A549 (cell line): Measurements from ENCODE around the gene CDS1. TPM values are rescaled to one million over a fixed set of nuclear protein-coding genes. Genes with fewer than 3 reads are reported as not detected.

Source experiments
- ATAC-seq, 2 experiments: fragments of 200-7000 bp in 1 of 2; fragments of >200 bp in 1 of 2; cut with Nextera tagmentation in 1 of 2; cut with Tn5 transposase in 1 of 2; 3 replicates each; pipeline versions ENCODE4 v1.8.0 to v1.9.1; 2018 to 2020; ENCODE audit warnings: mild to moderate bottlenecking in 1 of 2, moderate library complexity in 1 of 2
- CTCF ChIA-PET: fragments of 300-600 bp; sonication (Branson Sonifier 250); formaldehyde crosslinking; extraction: SDS; loops from one replicate; lab custom pipeline; 2021; ENCODE audit warnings: antibody characterized with exemption, inconsistent platforms; lab: Yijun Ruan, JAX
- POLR2A ChIA-PET: fragments of 350-600 bp; formaldehyde crosslinking; extraction: SDS; loops from one replicate; lab custom pipeline; 2021; ENCODE audit warnings: antibody characterized with exemption, inconsistent platforms; lab: Yijun Ruan, JAX
- DNase-seq, 2 experiments: peaks; one replicate each; pipeline versions ENCODE4 v3.0.0 to v3.0.0-alpha.2; 2011 to 2016; ENCODE audit warnings: low read depth in 1 of 2, low spot score in 1 of 2
- FAIRE-seq: peaks from 2 replicates; lab custom pipeline; 2011; peaks lifted over from hg19 to GRCh38; lab: Jason Lieb, UNC
- H3K27ac ChIP-seq, 2 experiments: fragments of >200 bp; sonication (Bioruptor Twin); formaldehyde crosslinking; 3 replicates each; pipeline ENCODE4 v1.5.1; 2016 to 2017
- H3K4me1 ChIP-seq: fragments of >200 bp; sonication (Bioruptor Twin); formaldehyde crosslinking; 3 replicates; pipeline ENCODE4 v1.6.1; 2016
- H3K4me2 ChIP-seq: fragments of >200 bp; sonication (Bioruptor Twin); formaldehyde crosslinking; 3 replicates; pipeline ENCODE4 v1.6.1; 2016
- H3K4me3 ChIP-seq: fragments of >200 bp; sonication (Bioruptor Twin); formaldehyde crosslinking; 3 replicates; pipeline ENCODE4 v1.5.1; 2016
- H3K9me3 ChIP-seq: fragments of >200 bp; sonication (Bioruptor Twin); formaldehyde crosslinking; 3 replicates; pipeline ENCODE4 v1.6.1; 2016
- ATOH8 ChIP-seq: fragments of 250-450 bp; sonication (Bioruptor Pico); IDR thresholded peaks from 2 replicates; pipeline ENCODE4 v1.5.0; 2020; ENCODE audit warnings: low read depth, mild to moderate bottlenecking, moderate library complexity
- BHLHE40 ChIP-seq: IDR thresholded peaks from 2 replicates; pipeline ENCODE4 v1.6.1; 2012; ENCODE audit warnings: low read depth, low read length, inconsistent platforms
- CBX2 ChIP-seq: fragments of 200-600 bp; sonication (generic); IDR thresholded peaks from 2 replicates; pipeline ENCODE4 v1.6.1; 2016; ENCODE audit warnings: low read depth, mild to moderate bottlenecking, borderline replicate concordance
- CEBPB ChIP-seq, 2 experiments: fragments of >200 bp in 1 of 2; sonication (Bioruptor Twin) in 1 of 2; formaldehyde crosslinking in 1 of 2; IDR thresholded peaks; 2 replicates each; pipeline ENCODE4 v1.6.1; 2012 to 2016
- CHD2 ChIP-seq: fragments of 150-350 bp; IDR thresholded peaks from 2 replicates; pipeline ENCODE4 v1.6.1; 2014; ENCODE audit warnings: low read length; ENCODE audit not compliant: partially characterized antibody
- CTCF ChIP-seq: fragments of >200 bp; sonication (Bioruptor Twin); formaldehyde crosslinking; IDR thresholded peaks from 3 replicates; pipeline ENCODE4 v1.5.1; 2016
- E2F6 ChIP-seq: IDR thresholded peaks from 2 replicates; pipeline ENCODE4 v1.6.1; 2012; ENCODE audit warnings: low read depth, borderline replicate concordance
- ESRRA ChIP-seq: fragments of 150-350 bp; IDR thresholded peaks from 2 replicates; pipeline ENCODE4 v1.6.1; 2014; ENCODE audit warnings: mild to moderate bottlenecking, low read length, borderline replicate concordance
- FOSB ChIP-seq: fragments of 250-450 bp; sonication (Bioruptor Pico); IDR thresholded peaks from 2 replicates; pipeline ENCODE4 v1.5.0; 2020; ENCODE audit warnings: mild to moderate bottlenecking, moderate library complexity
- FOSL2 ChIP-seq, 2 experiments: fragments of 450-650 bp in 1 of 2; fragments of >200 bp in 1 of 2; sonication (Bioruptor Twin) in 1 of 2; formaldehyde crosslinking; IDR thresholded peaks; 2 replicates each; pipeline versions ENCODE4 v1.5.0 to v1.6.1; 2016 to 2020; ENCODE audit warnings: mild to moderate bottlenecking in 1 of 2, moderate library complexity in 1 of 2
- FOXS1 ChIP-seq: fragments of 250-450 bp; sonication (Bioruptor Pico); IDR thresholded peaks from 2 replicates; pipeline ENCODE4 v1.5.0; 2020; ENCODE audit warnings: mild to moderate bottlenecking, moderate library complexity
- HDAC2 ChIP-seq: fragments of 200-600 bp; sonication (generic); IDR thresholded peaks from 2 replicates; pipeline ENCODE4 v1.6.1; 2016
- HES2 ChIP-seq: fragments of >200 bp; sonication (Bioruptor Twin); formaldehyde crosslinking; IDR thresholded peaks from 2 replicates; pipeline ENCODE4 v1.6.1; 2016
- HMGXB4 ChIP-seq: fragments of 250-450 bp; sonication (Bioruptor Pico); IDR thresholded peaks from 2 replicates; pipeline ENCODE4 v1.5.0; 2021; ENCODE audit warnings: mild to moderate bottlenecking, moderate library complexity, borderline replicate concordance
- JUN ChIP-seq, 2 experiments: fragments of >200 bp; sonication (Bioruptor Twin); formaldehyde crosslinking; IDR thresholded peaks; 2 replicates in 1 of 2; 3 replicates in 1 of 2; pipeline ENCODE4 v1.6.1; 2016 to 2017
- PBX3 ChIP-seq: IDR thresholded peaks from 2 replicates; pipeline ENCODE4 v1.6.1; 2012
- POLR2AphosphoS2 ChIP-seq: conservative IDR thresholded peaks from 2 replicates; pipeline ENCODE4 v1.6.1; 2012; ENCODE audit warnings: low read length, improper control_type of control experiment, inconsistent platforms
- RFX5 ChIP-seq: fragments of 450-650 bp; IDR thresholded peaks from 2 replicates; pipeline ENCODE4 v1.7.1; 2014; ENCODE audit warnings: antibody characterized with exemption, mild to moderate bottlenecking, moderate library complexity
- TP53 ChIP-seq: fragments of 250-450 bp; sonication (Bioruptor Pico); IDR thresholded peaks from 2 replicates; pipeline ENCODE4 v1.5.0; 2021; ENCODE audit warnings: mild to moderate bottlenecking, moderate library complexity
- ZC3H11A ChIP-seq: fragments of 450-650 bp; IDR thresholded peaks from 2 replicates; pipeline ENCODE4 v1.6.1; 2014; ENCODE audit warnings: antibody characterized with exemption, mild to moderate bottlenecking
- ZFP36 ChIP-seq: fragments of 450-650 bp; IDR thresholded peaks from 2 replicates; pipeline ENCODE4 v1.6.1; 2014; ENCODE audit warnings: borderline replicate concordance; ENCODE audit not compliant: partially characterized antibody
- ZSCAN20 ChIP-seq: fragments of 250-450 bp; sonication (Bioruptor Pico); IDR thresholded peaks from 2 replicates; pipeline ENCODE4 v1.8.0; 2022; ENCODE audit warnings: mild to moderate bottlenecking, moderate library complexity
- WGBS: methylation state at CpG from one replicate; pipeline ENCODE4 v1.1.6; 2017; ENCODE audit errors: missing lambda C conversion rate; 5-methylcytosine and 5-hydroxymethylcytosine counted together
- polyA plus RNA-seq, 4 experiments: library from polyadenylated mRNA; depleted of rRNA in 3 of 4; stranded (reverse); fragments of >200 nt; fragmentation: RNase III in 1 of 4; extraction: RNeasy Plus Mini Kit Qiagen cat#74134 plus additional on column Dnase treatment in 1 of 4; gene quantifications; 2 replicates in 3 of 4; 3 replicates in 1 of 4; pipeline ENCODE4 v1.2.3, GENCODE V29; 2011 to 2017

Gene CDS1
- polyA plus RNA-seq, 2 of the 4 experiments (the other 2 are of a cell fraction): 0.46 to 1.4 TPM

GRCh38 chr4:84632092-84632491 is 49.2 kb downstream of the CDS1 start (continued):
- TF ChIP-seq FOSL2 (IDR thresholded peaks at IDR 0.05) (no peak), FOSL2 (CRISPR knock-in tag; IDR thresholded peaks at IDR 0.05) (no peak), RFX5 (no peak), JUN (IDR thresholded peaks at IDR 0.05) (no peak), ZFP36 (no peak), ATOH8 (CRISPR knock-in tag) (no peak), FOXS1 (CRISPR knock-in tag) (no peak), ZC3H11A (no peak)

- CTCF ChIA-PET: interaction anchor here (1.2 kb wide), 1 partner anchor 43 kb away, joined by 5 read pairs; no protein-coding TSS in a partner anchor
- Histone ChIP-seq H3K9me3 (no peaks in the 10 kb centered on the region), H3K27ac (no peak overlapping the region), H3K4me2 (no peak overlapping the region), H3K4me1 (no peaks in the 10 kb centered on the region), H3K4me3 (no peak overlapping the region)
- TF ChIP-seq ZC3H11A: no peak
- no peak for TF ChIP-seq FOXS1 (CRISPR knock-in tag)
- no peak for TF ChIP-seq HDAC2
- no peak for TF ChIP-seq CTCF
- no peak for TF ChIP-seq BHLHE40
- TF ChIP-seq ESRRA: no peak
- TF ChIP-seq POLR2AphosphoS2: no peak
- TF ChIP-seq HMGXB4: no peak
- TF ChIP-seq HES2: no peak
- TF ChIP-seq PBX3: no peak
- TF ChIP-seq E2F6: no peak
- TF ChIP-seq ZSCAN20 (CRISPR knock-in tag): no peak
- no peak for TF ChIP-seq TP53 (CRISPR knock-in tag)
- DNase-seq (no peak), FAIRE-seq (no peak), ATAC-seq (no peak)
- WGBS: 48% methylated on average over 1 of the region's 1 CpG
- POLR2A ChIA-PET: no interaction called here
Observed at GRCh38 chr4:84634961-84635360, 52.0 kb downstream of the CDS1 start.

GRCh38 chr4:84638092-84638491 is 55.2 kb downstream of the CDS1 start:
- Histone ChIP-seq H3K27ac (no peak overlapping the region), H3K9me3 (no peaks in the 10 kb centered on the region), H3K4me1 (no peaks in the 10 kb centered on the region), H3K4me2 (no peak overlapping the region), H3K4me3 (no peak overlapping the region)
- no peak for DNase-seq
- no peak for FAIRE-seq
- CTCF ChIA-PET: no interaction called here
- no peak for ATAC-seq
- POLR2A ChIA-PET: no interaction called here
- TF ChIP-seq TP53 (CRISPR knock-in tag): no peak
- no peak for TF ChIP-seq CEBPB (IDR thresholded peaks at IDR 0.05)
- TF ChIP-seq ZC3H11A: no peak
- TF ChIP-seq FOSB (CRISPR knock-in tag): no peak
- no peak for TF ChIP-seq ZFP36
- TF ChIP-seq CBX2: no peak
- no peak for TF ChIP-seq CHD2
